Suppressor macrophage (primary cell): ENCODE data around the gene CNGA3.

Experiments used
- DNase-seq, 4 experiments: peaks; one replicate each; pipeline ENCODE4 v3.0.0-alpha.2; 2020 to 2022

The CNGA3 gene

GRCh38 chr2:98329549-98329948, 16.7 kb upstream of the CNGA3 start:
- no peak for DNase-seq

- DNase-seq = no peak
These were observed 13.3 kb upstream of the CNGA3 start for GRCh38 chr2:98332989-98333388.

GRCh38 chr2:98333922-98334321, 12.3 kb upstream of the CNGA3 start:
- DNase-seq = no peak

GRCh38 chr2:98334439-98335078, 11.7 kb upstream of the CNGA3 start:
- DNase-seq = no peak

GRCh38 chr2:98335271-98335670, 11.0 kb upstream of the CNGA3 start:
- DNase-seq = no peak

GRCh38 chr2:98341241-98341640, 5.0 kb upstream of the CNGA3 start:
- peak in 2 of 4 experiments; percentile 59 to 64 for DNase-seq

- DNase-seq = no peak
These were observed 3.0 kb upstream of the CNGA3 start for GRCh38 chr2:98343285-98343684.

GRCh38 chr2:98347298-98348065, 1.2 kb downstream of the CNGA3 start:
- DNase-seq = no peak

GRCh38 chr2:98348066-98348561, 1.9 kb downstream of the CNGA3 start:
- no peak for DNase-seq

GRCh38 chr2:98350411-98350810, 4.2 kb downstream of the CNGA3 start:
- no peak for DNase-seq

- DNase-seq = no peak
These were observed 9.6 kb downstream of the CNGA3 start for GRCh38 chr2:98355881-98356280.

- DNase-seq = no peak
These were observed 10.5 kb downstream of the CNGA3 start for GRCh38 chr2:98356729-98357128.

GRCh38 chr2:98357849-98358248, 11.6 kb downstream of the CNGA3 start:
- DNase-seq = no peak

GRCh38 chr2:98359986-98360385, 13.7 kb downstream of the CNGA3 start:
- no peak for DNase-seq

- no peak for DNase-seq
These were observed 21.5 kb downstream of the CNGA3 start for GRCh38 chr2:98367721-98368120.

- no peak for DNase-seq
These were observed 23.5 kb downstream of the CNGA3 start for GRCh38 chr2:98369710-98370239.

- no peak for DNase-seq
These were observed 25.9 kb downstream of the CNGA3 start for GRCh38 chr2:98372121-98372520.

GRCh38 chr2:98372579-98372978, 26.3 kb downstream of the CNGA3 start:
- no peak for DNase-seq

GRCh38 chr2:98374286-98374685, 28.0 kb downstream of the CNGA3 start:
- DNase-seq = no peak

- no peak for DNase-seq
These were observed 28.8 kb downstream of the CNGA3 start for GRCh38 chr2:98374958-98375570.

- no peak for DNase-seq
These were observed 30.1 kb downstream of the CNGA3 start for GRCh38 chr2:98376301-98376910.

GRCh38 chr2:98376996-98377395, 30.7 kb downstream of the CNGA3 start:
- no peak for DNase-seq

- no peak for DNase-seq
These were observed 31.3 kb downstream of the CNGA3 start for GRCh38 chr2:98377544-98377943.
